Measurements from ENCODE around the gene CRB3.

The CRB3 gene

DNA sequence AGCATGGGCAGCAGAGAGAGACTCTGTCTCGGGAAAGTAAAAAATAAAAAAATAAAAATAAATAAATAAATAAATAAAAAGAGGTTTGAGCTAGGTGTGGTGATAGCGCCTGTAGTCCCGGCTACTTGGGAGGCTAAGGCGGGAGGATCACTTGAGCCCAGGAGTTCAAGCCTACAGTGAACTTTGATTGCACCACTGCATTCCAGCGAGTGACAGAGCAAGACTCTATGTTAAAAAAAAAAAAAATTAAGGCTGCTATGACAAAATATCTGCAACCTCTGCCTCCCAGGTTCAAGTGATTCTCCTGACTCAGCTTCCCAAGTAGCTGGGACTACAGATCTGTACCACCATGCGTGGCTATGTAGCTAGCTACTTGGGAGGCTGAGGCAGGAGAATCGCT, 20.8 kb downstream of the CRB3 start:
- CTCF ChIA-PET = no interaction called here

DNA sequence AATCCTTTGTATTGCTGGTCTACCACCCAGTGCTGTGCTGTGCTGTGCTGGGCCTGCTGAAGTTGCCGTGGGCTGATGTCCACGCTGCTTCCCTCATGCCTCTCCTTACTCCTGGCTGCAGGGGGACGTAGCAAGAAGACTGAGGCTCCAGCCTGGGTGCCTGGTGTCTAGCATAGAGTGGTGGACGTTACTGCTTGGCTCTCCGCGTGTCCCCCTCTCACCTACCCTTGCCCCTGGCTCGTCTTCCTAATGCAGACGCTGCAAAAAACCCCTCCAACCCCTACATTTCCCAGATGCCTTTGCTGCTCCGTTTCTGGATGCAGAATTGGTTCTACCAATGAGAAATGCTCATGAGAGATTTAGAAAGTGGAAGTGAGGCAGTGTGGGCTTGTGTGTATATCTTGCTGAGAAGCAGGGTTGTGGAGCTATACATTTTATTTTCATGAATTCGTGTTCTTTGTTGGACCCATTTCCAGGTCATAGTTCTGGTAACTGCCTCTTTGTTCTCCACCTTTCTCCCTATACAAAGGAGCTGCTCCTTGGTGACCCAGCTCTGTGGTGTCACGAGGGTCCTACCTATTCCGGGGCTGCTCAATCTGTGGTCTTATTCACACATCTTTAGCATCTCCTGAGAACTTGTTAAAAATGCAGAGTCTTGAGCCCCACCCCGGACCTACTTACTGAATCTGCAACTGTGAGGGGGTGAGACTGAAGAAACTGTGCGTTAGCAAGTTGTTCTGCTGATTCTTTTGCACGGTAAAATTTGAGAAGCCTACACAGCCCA, 25.4 kb downstream of the CRB3 start:
- DNase-seq (ENCODE audit: low read depth, low spot score) = no peak
- CTCF ChIA-PET = no interaction called here
- POLR2A ChIA-PET = no interaction called here
- TF ChIP-seq, protein P1, sequence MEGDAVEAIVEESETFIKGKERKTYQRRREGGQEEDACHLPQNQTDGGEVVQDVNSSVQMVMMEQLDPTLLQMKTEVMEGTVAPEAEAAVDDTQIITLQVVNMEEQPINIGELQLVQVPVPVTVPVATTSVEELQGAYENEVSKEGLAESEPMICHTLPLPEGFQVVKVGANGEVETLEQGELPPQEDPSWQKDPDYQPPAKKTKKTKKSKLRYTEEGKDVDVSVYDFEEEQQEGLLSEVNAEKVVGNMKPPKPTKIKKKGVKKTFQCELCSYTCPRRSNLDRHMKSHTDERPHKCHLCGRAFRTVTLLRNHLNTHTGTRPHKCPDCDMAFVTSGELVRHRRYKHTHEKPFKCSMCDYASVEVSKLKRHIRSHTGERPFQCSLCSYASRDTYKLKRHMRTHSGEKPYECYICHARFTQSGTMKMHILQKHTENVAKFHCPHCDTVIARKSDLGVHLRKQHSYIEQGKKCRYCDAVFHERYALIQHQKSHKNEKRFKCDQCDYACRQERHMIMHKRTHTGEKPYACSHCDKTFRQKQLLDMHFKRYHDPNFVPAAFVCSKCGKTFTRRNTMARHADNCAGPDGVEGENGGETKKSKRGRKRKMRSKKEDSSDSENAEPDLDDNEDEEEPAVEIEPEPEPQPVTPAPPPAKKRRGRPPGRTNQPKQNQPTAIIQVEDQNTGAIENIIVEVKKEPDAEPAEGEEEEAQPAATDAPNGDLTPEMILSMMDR (IDR thresholded peaks at IDR 0.05; ENCODE audit: insufficient read depth, low read length, missing control alignments) = no peak
- H3K4me3 ChIP-seq (ENCODE audit: low read depth, low read length) = no peak overlapping the region

More for the DNA sequence above, 20.8 kb downstream of the CRB3 start:
- TF ChIP-seq, protein P1 (IDR thresholded peaks at IDR 0.05; ENCODE audit: insufficient read depth, low read length, missing control alignments) = no peak
- POLR2A ChIA-PET = no interaction called here
- no peak overlapping the region for H3K4me3 ChIP-seq (ENCODE audit: low read depth, low read length)
- DNase-seq (ENCODE audit: low read depth, low spot score) = no peak

DNA sequence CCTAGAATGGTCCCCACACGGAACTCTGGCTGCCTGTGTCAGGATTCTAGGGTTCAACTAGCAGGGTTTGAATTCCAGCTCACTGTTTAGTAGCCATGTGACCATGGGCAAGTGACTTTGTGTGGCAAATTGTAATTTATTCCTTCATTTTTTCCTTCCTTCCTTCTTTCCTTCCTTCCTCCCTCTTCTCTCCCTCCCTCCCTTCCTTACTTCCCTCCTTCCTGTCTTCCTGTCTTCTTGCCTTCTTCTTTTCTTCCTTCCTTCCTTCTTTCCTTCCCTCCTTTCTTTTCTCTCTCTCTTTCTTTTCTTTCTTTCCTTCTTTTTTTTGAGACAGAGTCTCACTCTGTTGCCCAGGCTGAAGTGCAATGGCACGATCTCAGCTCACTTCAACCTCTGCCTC, 26.1 kb downstream of the CRB3 start:
- no peak overlapping the region for H3K4me3 ChIP-seq (ENCODE audit: low read depth, low read length)
- ChIA-PET CTCF (no interaction called here), POLR2A (no interaction called here)
- no peak for DNase-seq (ENCODE audit: low read depth, low spot score)
- TF ChIP-seq, protein P1 (IDR thresholded peaks at IDR 0.05; ENCODE audit: insufficient read depth, low read length, missing control alignments) = no peak

DNA sequence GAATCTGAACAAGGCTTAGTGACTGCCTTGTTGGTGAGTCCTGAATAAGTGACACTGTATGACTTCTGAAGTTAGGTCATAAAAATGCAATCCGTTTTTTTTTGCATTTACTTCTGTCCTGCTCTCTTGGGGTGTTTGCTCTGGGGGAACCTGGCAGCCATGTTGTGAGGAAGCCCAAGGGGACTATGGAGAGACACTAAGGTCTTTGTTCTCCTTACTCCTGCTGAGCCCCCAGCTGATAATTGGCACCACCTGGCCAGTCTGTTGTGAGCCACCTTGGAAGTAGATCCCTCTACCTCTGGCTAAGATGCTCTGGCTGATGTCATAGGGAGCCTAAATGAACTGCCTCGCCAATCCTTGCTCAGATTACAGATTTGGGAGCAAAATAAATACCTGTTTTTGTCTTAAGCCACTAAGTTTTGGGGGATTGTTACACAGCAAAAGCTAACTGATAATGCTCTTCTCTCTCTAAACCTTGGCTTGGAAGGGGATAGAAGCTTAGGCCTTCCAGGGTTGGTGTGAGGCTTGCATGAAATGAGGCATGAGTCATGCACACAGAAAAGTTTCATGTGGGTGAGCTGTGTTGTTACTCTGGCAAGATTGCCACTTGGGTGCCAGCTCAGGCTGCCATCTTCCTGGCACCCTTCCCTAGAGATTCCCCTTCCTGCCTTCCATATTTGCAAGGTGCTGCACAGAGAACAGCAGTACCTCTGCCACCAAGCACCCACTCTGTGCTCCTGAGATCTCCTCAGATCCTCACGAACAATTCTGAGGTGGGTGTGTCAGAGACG, 27.9 kb downstream of the CRB3 start:
- POLR2A ChIA-PET = no interaction called here

DNA sequence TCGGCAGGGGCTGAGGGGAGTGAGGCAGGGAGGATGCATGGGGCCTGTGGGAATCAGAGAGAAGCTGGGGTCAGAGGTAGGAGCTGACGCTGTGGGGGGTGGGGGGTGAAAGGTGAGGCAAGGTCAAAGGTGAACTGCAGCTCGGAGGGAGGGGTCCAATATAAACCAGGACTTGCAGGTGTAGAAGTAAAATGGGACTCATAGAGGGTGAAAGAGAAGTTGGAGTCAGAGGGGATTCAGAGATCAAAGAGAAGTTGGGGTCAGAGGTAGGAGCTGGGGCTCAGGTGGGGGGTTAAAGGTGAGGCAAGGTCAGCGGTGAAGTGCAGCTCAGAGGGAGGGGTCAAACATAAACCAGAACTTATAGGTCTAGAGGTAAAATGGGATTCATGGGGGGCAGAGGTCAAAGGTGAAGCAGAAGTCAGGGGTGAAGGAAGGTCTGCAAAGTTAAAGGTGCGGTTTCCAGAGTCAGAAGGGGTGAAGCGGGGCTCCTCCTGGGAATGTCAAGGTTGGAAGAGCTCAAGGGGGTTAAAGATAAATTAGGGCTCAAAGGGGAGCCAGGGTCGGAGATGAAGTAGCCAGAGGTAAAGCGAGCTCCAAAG, 30.5 kb downstream of the CRB3 start:
- TF ChIP-seq, protein P1 (IDR thresholded peaks at IDR 0.05; ENCODE audit: insufficient read depth, low read length, missing control alignments) = no peak
- ChIA-PET POLR2A (interaction anchor here (0.6 kb wide), 1 partner anchor 102 kb away, joined by 3 read pairs; the partner anchor contains the start of gene GTF2F1), CTCF (no interaction called here)
- H3K4me3 ChIP-seq (ENCODE audit: low read depth, low read length) = no peak overlapping the region
- DNase-seq (ENCODE audit: low read depth, low spot score) = no peak

More for the DNA sequence above, 27.9 kb downstream of the CRB3 start:
- CTCF ChIA-PET = interaction anchor here (1.9 kb wide), 1 partner anchor 10 kb away, joined by 8 read pairs; the partner anchor contains the start of gene DENND1C
- no peak overlapping the region for H3K4me3 ChIP-seq (ENCODE audit: low read depth, low read length)
- no peak for DNase-seq (ENCODE audit: low read depth, low spot score)
- TF ChIP-seq, protein P1 (IDR thresholded peaks at IDR 0.05; ENCODE audit: insufficient read depth, low read length, missing control alignments) = no peak

DNA sequence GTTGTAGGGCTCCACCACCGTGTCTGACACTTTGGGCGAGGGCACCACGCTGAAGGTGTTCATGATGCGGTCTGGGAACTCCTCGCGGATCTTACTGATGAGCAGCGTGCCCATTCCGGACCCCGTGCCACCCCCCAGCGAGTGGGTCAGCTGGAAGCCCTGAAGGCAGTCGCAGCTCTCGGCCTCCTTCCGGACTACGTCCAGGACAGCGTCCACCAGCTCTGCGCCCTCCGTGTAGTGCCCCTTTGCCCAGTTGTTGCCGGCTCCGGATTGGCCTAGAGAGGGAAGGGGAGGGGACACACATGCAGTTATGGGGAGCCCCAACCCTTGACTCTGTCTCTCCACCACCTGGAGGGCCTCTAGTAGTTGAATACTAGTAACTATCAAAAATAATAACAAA, 31.9 kb downstream of the CRB3 start:
- POLR2A ChIA-PET = no interaction called here
- CTCF ChIA-PET = no interaction called here
- no peak overlapping the region for H3K4me3 ChIP-seq (ENCODE audit: low read depth, low read length)
- TF ChIP-seq, protein P1 (IDR thresholded peaks at IDR 0.05; ENCODE audit: insufficient read depth, low read length, missing control alignments) = no peak
- DNase-seq (ENCODE audit: low read depth, low spot score) = no peak

All from AG04449 (cell line).